Measurements from ENCODE around the gene IER2.

DNA sequence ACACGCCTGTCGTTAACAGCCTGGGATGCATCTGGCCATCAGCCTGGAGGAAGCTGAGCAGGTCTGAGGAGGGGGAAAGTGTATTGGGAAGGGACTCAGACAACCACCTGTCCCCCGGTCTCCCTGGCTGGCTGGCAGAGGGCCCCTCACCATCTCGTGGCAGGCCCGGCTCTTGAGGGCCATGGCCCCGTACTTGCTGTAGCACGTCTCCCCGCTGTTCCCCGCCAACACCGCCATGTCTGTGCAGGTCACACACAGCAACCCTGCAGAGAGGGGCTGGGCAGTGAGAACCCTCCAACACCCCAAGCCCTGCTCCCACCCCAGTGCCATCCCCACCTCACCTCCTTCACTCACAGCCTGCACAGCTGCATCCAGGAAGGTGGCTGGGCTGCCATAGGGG is 37.7 kb upstream of the IER2 start:
- TF ChIP-seq, protein P1, sequence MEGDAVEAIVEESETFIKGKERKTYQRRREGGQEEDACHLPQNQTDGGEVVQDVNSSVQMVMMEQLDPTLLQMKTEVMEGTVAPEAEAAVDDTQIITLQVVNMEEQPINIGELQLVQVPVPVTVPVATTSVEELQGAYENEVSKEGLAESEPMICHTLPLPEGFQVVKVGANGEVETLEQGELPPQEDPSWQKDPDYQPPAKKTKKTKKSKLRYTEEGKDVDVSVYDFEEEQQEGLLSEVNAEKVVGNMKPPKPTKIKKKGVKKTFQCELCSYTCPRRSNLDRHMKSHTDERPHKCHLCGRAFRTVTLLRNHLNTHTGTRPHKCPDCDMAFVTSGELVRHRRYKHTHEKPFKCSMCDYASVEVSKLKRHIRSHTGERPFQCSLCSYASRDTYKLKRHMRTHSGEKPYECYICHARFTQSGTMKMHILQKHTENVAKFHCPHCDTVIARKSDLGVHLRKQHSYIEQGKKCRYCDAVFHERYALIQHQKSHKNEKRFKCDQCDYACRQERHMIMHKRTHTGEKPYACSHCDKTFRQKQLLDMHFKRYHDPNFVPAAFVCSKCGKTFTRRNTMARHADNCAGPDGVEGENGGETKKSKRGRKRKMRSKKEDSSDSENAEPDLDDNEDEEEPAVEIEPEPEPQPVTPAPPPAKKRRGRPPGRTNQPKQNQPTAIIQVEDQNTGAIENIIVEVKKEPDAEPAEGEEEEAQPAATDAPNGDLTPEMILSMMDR (IDR thresholded peaks at IDR 0.05), result no peak
- no peak for TF ChIP-seq POLR2A (IDR thresholded peaks at IDR 0.05)

All from testis (tissue), 2 donors.